Mucosa of descending colon (tissue), 3 donors: ENCODE measurements around the gene HBS1L. TPM values are rescaled to one million over a fixed set of nuclear protein-coding genes. Genes with fewer than 3 reads are reported as not detected.

Experiments
- ATAC-seq: fragments of 200-7000 bp; cut with Tn5 transposase; one replicate; pipeline ENCODE4 v1.9.1; 2020; ENCODE audit warnings: mild to moderate bottlenecking, moderate library complexity
- DNase-seq, 3 donors: peaks; one replicate each; pipeline ENCODE4 v3.0.0-alpha.2; 2020
- H3K36me3 ChIP-seq: fragments of 200-600 bp; one replicate; pipeline ENCODE4 v1.8.0; 2021; ENCODE audit warnings: low read depth, mild to moderate bottlenecking
- H3K4me1 ChIP-seq: fragments of 200-600 bp; one replicate; pipeline ENCODE4 v1.8.0; 2021; ENCODE audit warnings: low read depth, mild to moderate bottlenecking
- H3K4me3 ChIP-seq: fragments of 200-600 bp; one replicate; pipeline ENCODE4 v1.8.0; 2021; ENCODE audit warnings: mild to moderate bottlenecking
- H3K9me3 ChIP-seq: fragments of 200-600 bp; one replicate; pipeline ENCODE4 v1.8.0; 2021; ENCODE audit warnings: mild to moderate bottlenecking
- CTCF ChIP-seq: fragments of 200-600 bp; IDR thresholded peaks from one replicate; pipeline ENCODE4 v1.8.0; 2022; ENCODE audit warnings: antibody characterized with exemption, mild to moderate bottlenecking
- intact Hi-C, 2 donors: fragments of 100-400 bp; cut with DNase I in 1 of 2; cut with micrococcal nuclease in 1 of 2; formaldehyde crosslinking; loops; one replicate each; pipeline versions ENCODE4 v1.11.0 to v1.11.1; 2022; cut with DNase I, micrococcal nuclease
- total RNA-seq, 3 donors: library from RNA; stranded (reverse); fragmentation: NEBNext Ultra II Directional in 2 of 3; extraction: Animal tissue kit (Norgen Biotek cat#: 25700) in 2 of 3; gene quantifications; one replicate each; pipeline versions ENCODE4 v1.2.1 to v1.2.4, GENCODE V29; 2021 to 2023
- donor health status: DM: no; HTN: no; CAD: no; lungs with moderate emphysema.
- donor health status: DM: no; HTN: no; CAD: no.
- donor health status: DM: no; HTN: yes; CAD: no.

HBS1L gene
- total RNA-seq, 3 donors from 2014 or later, result 43.0 to 68.6 (median 51.3) TPM

DNA sequence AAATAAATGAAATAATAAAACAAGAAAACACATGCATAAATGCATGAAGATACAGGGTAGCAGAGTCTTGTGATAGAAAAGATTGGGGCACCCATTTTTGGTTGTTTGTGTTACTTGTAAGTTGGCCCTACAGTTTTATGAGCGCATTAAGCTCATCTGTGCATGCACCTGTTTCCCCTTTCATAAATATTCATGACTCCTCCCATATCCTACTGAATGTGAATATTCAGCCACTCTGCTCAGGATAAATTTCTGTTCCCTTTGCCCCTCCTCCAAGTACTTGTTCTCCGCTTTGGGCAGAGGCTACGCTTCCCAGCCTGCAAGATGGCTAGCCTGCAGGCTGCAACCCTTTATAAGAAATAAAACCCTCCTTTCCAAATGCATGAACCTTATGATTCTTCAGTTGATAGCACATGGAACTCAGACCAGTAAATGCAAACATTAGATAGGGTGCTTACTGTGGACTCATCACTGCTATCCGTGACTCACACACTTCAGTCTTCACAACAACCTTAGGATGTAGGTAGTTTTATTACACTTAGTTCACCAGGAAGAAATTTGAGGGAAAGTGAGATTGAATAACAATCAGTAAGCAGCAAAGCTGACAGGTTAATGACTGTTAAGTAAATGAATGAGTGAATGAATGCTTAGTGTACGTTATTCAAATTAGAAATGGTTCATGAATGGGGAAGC, 119.7 kb downstream of the HBS1L start:
- TF ChIP-seq CTCF, result no peak
- intact Hi-C loops, result no loop called here
- Histone ChIP-seq H3K36me3 (no peaks in the 10 kb centered on the region), H3K9me3 (no peaks in the 10 kb centered on the region), H3K4me3 (no peak overlapping the region), H3K4me1 (no peaks in the 10 kb centered on the region)
- DNase-seq (no peak), ATAC-seq (peak; percentile 73)

- Histone ChIP-seq H3K9me3 (no peaks in the 10 kb centered on the region), H3K4me1 (no peaks in the 10 kb centered on the region), H3K4me3 (no peak overlapping the region), H3K36me3 (no peaks in the 10 kb centered on the region)
- no peak for TF ChIP-seq CTCF
- intact Hi-C loops, result no loop called here
- DNase-seq, result no peak
- no peak for ATAC-seq
Observed at GRCh38 chr6:134932535-134933470, 121.8 kb downstream of the HBS1L start.

DNA sequence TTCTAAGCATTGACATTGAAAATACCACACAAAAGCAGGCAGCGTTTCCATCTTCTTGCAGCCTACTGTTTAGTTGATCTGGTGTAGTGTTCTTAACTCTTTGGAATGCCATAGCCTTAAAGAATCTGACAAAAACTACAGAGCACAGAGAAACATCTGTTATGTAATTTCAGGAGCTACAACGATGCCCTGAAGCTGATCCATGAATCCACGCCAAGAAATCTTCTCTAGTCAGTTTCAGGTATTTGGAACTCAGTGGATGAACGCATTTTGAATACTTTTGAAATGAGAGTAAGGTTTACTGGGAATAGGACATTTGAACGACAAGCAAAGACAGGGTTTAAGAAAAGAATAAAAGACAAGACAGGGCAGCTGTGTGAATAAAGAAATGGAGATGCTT, 122.5 kb downstream of the HBS1L start:
- intact Hi-C loops, result no loop called here
- H3K4me1 ChIP-seq, result no peaks in the 10 kb centered on the region
- no peaks in the 10 kb centered on the region for H3K9me3 ChIP-seq
- DNase-seq (no peak), ATAC-seq (no peak)
- H3K4me3 ChIP-seq, result no peak overlapping the region
- no peak for TF ChIP-seq CTCF
- no peaks in the 10 kb centered on the region for H3K36me3 ChIP-seq

DNA sequence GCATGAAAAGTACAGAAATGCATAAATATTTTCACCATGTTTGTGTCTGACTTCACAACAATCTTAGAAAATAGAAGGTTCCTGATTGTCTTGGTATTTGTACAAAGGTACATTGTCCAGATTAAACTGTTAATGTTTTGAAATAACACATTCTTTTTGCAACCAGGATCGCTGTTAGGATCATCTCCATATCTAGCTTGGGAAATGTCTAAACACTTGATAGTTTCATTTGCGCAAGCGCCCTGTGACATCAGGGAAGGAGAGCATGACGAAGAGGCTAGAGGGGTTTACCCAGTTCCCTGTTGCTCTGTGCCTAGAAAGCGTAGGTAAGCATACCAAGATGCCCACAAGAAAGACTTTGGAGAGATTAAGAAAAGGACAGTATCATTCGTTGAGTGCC, 124.2 kb downstream of the HBS1L start:
- intact Hi-C loops, result no loop called here
- Histone ChIP-seq H3K9me3 (no peaks in the 10 kb centered on the region), H3K36me3 (no peaks in the 10 kb centered on the region), H3K4me1 (no peaks in the 10 kb centered on the region), H3K4me3 (no peak overlapping the region)
- DNase-seq (no peak), ATAC-seq (no peak)
- no peak for TF ChIP-seq CTCF

- Histone ChIP-seq H3K9me3 (no peaks in the 10 kb centered on the region), H3K4me1 (no peaks in the 10 kb centered on the region), H3K4me3 (no peak overlapping the region), H3K36me3 (no peaks in the 10 kb centered on the region)
- no peak for TF ChIP-seq CTCF
- intact Hi-C loops, result no loop called here
- ATAC-seq, result no peak
- DNase-seq, result no peak
Observed at GRCh38 chr6:134928151-134928900, 126.3 kb downstream of the HBS1L start.
